MG63 (cell line): ENCODE measurements around the gene ACER3. TPM values are rescaled to one million over a fixed set of nuclear protein-coding genes. Genes with fewer than 3 reads are reported as not detected.
"Not testable (repeated sequence)": the region's sequence is repeated elsewhere in the genome, so short reads cannot be mapped to it uniquely, and the experiment has no call there.

Source experiments
- DNase-seq: peaks from one replicate; pipeline ENCODE4 v3.0.0-alpha.2; 2020
- H3K27me3 ChIP-seq: fragments of 250-450 bp; sonication (Bioruptor Pico); 2 replicates; pipeline ENCODE4 v1.5.1; 2020; ENCODE audit warnings: mild to moderate bottlenecking, moderate library complexity
- H3K36me3 ChIP-seq: fragments of 250-450 bp; sonication (Bioruptor Pico); 2 replicates; pipeline ENCODE4 v1.5.1; 2020; ENCODE audit warnings: mild to moderate bottlenecking, moderate library complexity
- H3K4me3 ChIP-seq: fragments of 250-450 bp; sonication (Bioruptor Pico); 2 replicates; pipeline ENCODE4 v1.5.1; 2020; ENCODE audit warnings: mild to moderate bottlenecking, moderate library complexity
- H3K9me3 ChIP-seq: fragments of 250-450 bp; sonication (Bioruptor Pico); 2 replicates; pipeline ENCODE4 v1.5.1; 2020; ENCODE audit warnings: mild to moderate bottlenecking, moderate library complexity
- total RNA-seq: library from RNA; depleted of rRNA; stranded (reverse); fragments of >200 nt; shearing (Covaris generic); gene quantifications from 2 replicates; pipeline ENCODE4 v1.2.3, GENCODE V29; 2014; ENCODE audit warnings: low replicate concordance; rRNA removed

Gene ACER3
- total RNA-seq = 15.8 and 56.2 TPM in 2 replicates

GRCh38 chr11:76860539-76861475 is at the start of gene ACER3:
TSS of gene ACER3 (plus strand) at chr11:76860918. CDS start at chr11:76860977, 59 bp downstream.
- Histone ChIP-seq H3K4me3 (peak within 1 kb of the TSS; percentile 77), H3K9me3 (no peaks in the 10 kb centered on the region), H3K27me3 (no peaks in the 10 kb centered on the region), H3K36me3 (no peaks in the 10 kb centered on the region)
- peak; percentile 92 for DNase-seq

GRCh38 chr11:76811259-76811658 is 49.5 kb upstream of the ACER3 start:
- peaks cover 21% of the 10 kb centered on the region for H3K9me3 ChIP-seq
- no peak overlapping the region for H3K4me3 ChIP-seq
- H3K36me3 ChIP-seq = no peaks in the 10 kb centered on the region
- no peak for DNase-seq
- H3K27me3 ChIP-seq = no peaks in the 10 kb centered on the region

- Histone ChIP-seq H3K4me3 (no peak overlapping the region), H3K27me3 (no peaks in the 10 kb centered on the region), H3K36me3 (no peaks in the 10 kb centered on the region), H3K9me3 (peaks cover 27% of the 10 kb centered on the region)
- no peak for DNase-seq
Observed at GRCh38 chr11:76814414-76814813, 46.3 kb upstream of the ACER3 start.

GRCh38 chr11:76815678-76816077 is 45.0 kb upstream of the ACER3 start:
- peaks cover 27% of the 10 kb centered on the region for H3K9me3 ChIP-seq
- H3K27me3 ChIP-seq = not testable (repeated sequence)

GRCh38 chr11:76820184-76820566 is 40.5 kb upstream of the ACER3 start:
- H3K27me3 ChIP-seq = no peaks in the 10 kb centered on the region
- DNase-seq = no peak
- H3K9me3 ChIP-seq = peaks cover 14% of the 10 kb centered on the region
- H3K36me3 ChIP-seq = no peaks in the 10 kb centered on the region
- H3K4me3 ChIP-seq = no peak overlapping the region

More at GRCh38 chr11:76815678-76816077, 45.0 kb upstream of the ACER3 start:
- H3K4me3 ChIP-seq, DNase-seq, H3K36me3 ChIP-seq: not testable (repeated sequence)

GRCh38 chr11:76821396-76821795 is 39.3 kb upstream of the ACER3 start:
- H3K4me3 ChIP-seq, H3K9me3 ChIP-seq, DNase-seq, H3K27me3 ChIP-seq, H3K36me3 ChIP-seq: not testable (repeated sequence)

- H3K27me3 ChIP-seq = no peaks in the 10 kb centered on the region
- no peaks in the 10 kb centered on the region for H3K36me3 ChIP-seq
- no peak for DNase-seq
- no peaks in the 10 kb centered on the region; the same call in 1 of the 2 replicates for H3K9me3 ChIP-seq
- no peak overlapping the region for H3K4me3 ChIP-seq
Observed at GRCh38 chr11:76822406-76822805, 38.3 kb upstream of the ACER3 start.

- no peaks in the 10 kb centered on the region for H3K36me3 ChIP-seq
- H3K4me3 ChIP-seq = no peak overlapping the region
- H3K9me3 ChIP-seq = no peaks in the 10 kb centered on the region
- H3K27me3 ChIP-seq = no peaks in the 10 kb centered on the region
- peak; percentile 69 for DNase-seq
Observed at GRCh38 chr11:76823481-76824028, 37.2 kb upstream of the ACER3 start.

GRCh38 chr11:76824083-76824939 is 36.4 kb upstream of the ACER3 start:
- DNase-seq = peak; percentile 58
- Histone ChIP-seq H3K36me3 (no peaks in the 10 kb centered on the region), H3K27me3 (no peaks in the 10 kb centered on the region), H3K4me3 (no peak overlapping the region), H3K9me3 (no peaks in the 10 kb centered on the region)

GRCh38 chr11:76824980-76825725 is 35.6 kb upstream of the ACER3 start:
- Histone ChIP-seq H3K4me3 (no peak overlapping the region), H3K9me3 (no peaks in the 10 kb centered on the region), H3K27me3 (no peaks in the 10 kb centered on the region), H3K36me3 (no peaks in the 10 kb centered on the region)
- DNase-seq = peak; percentile 89

- no peak overlapping the region for H3K4me3 ChIP-seq
- no peak for DNase-seq
- H3K36me3 ChIP-seq = no peaks in the 10 kb centered on the region
- no peaks in the 10 kb centered on the region for H3K9me3 ChIP-seq
- H3K27me3 ChIP-seq = no peaks in the 10 kb centered on the region
Observed at GRCh38 chr11:76825726-76826396, 34.9 kb upstream of the ACER3 start.

- DNase-seq, H3K27me3 ChIP-seq, H3K9me3 ChIP-seq, H3K36me3 ChIP-seq, H3K4me3 ChIP-seq: not testable (repeated sequence)
Observed at GRCh38 chr11:76826508-76826907, 34.2 kb upstream of the ACER3 start.

- DNase-seq, H3K36me3 ChIP-seq, H3K4me3 ChIP-seq, H3K9me3 ChIP-seq, H3K27me3 ChIP-seq: not testable (repeated sequence)
Observed at GRCh38 chr11:76827005-76827404, 33.7 kb upstream of the ACER3 start.

GRCh38 chr11:76830639-76831327 is 29.9 kb upstream of the ACER3 start:
- Histone ChIP-seq H3K36me3 (no peaks in the 10 kb centered on the region), H3K9me3 (no peaks in the 10 kb centered on the region; the same call in 1 of the 2 replicates), H3K27me3 (no peaks in the 10 kb centered on the region), H3K4me3 (no peak overlapping the region)
- DNase-seq = peak; percentile 76

- DNase-seq = no peak
- Histone ChIP-seq H3K27me3 (no peaks in the 10 kb centered on the region), H3K9me3 (no peaks in the 10 kb centered on the region; the same call in 1 of the 2 replicates), H3K36me3 (no peaks in the 10 kb centered on the region), H3K4me3 (no peak overlapping the region)
Observed at GRCh38 chr11:76831686-76832310, 28.9 kb upstream of the ACER3 start.
